Activated naive CD4-positive, alpha-beta T cell treated with anti-CD3 and anti-CD28 coated beads, Interleukin-2, amount 10 ng/mL, durations not matched to agents 7 days and 5 days (primary cell): ENCODE data around the gene RANBP17.
"Not testable (repeated sequence)": the region's sequence is repeated elsewhere in the genome, so short reads cannot be mapped to it uniquely, and the experiment has no call there.

Experiments
- CTCF ChIA-PET: fragments of 350-600 bp; sonication (Branson Sonifier 250); formaldehyde crosslinking; loops from one replicate; lab custom pipeline; 2021; ENCODE audit warnings: antibody characterized with exemption; lab: Charles Lee
- DNase-seq: peaks from one replicate; pipeline ENCODE4 v3.0.0-alpha.2; 2020
- H3K27ac Mint-ChIP-seq: one replicate; pipeline ENCODE4 v1.8.0; 2021; ENCODE audit warnings: mild to moderate bottlenecking, moderate library complexity, mixed read lengths
- H3K27me3 Mint-ChIP-seq: one replicate; pipeline ENCODE4 v1.8.0; 2021; ENCODE audit warnings: mild to moderate bottlenecking, mixed read lengths
- H3K36me3 Mint-ChIP-seq: one replicate; pipeline ENCODE4 v1.8.0; 2021; ENCODE audit warnings: mixed read lengths
- H3K4me1 Mint-ChIP-seq: one replicate; pipeline ENCODE4 v1.8.0; 2021; ENCODE audit warnings: mixed read lengths
- H3K4me3 Mint-ChIP-seq: one replicate; pipeline ENCODE4 v1.8.0; 2021; ENCODE audit warnings: mild to moderate bottlenecking, moderate library complexity, mixed read lengths
- H3K9me3 Mint-ChIP-seq: one replicate; pipeline ENCODE4 v1.8.0; 2021; ENCODE audit warnings: mixed read lengths

Gene RANBP17

GRCh38 chr5:170849374-170849773, 12.4 kb upstream of the RANBP17 start:
- Mint-ChIP-seq H3K27ac (no peak overlapping the region), H3K4me3 (no peak overlapping the region), H3K27me3 (no peaks in the 10 kb centered on the region), H3K36me3 (no peaks in the 10 kb centered on the region), H3K4me1 (no peaks in the 10 kb centered on the region), H3K9me3 (no peaks in the 10 kb centered on the region)
- CTCF ChIA-PET = no interaction called here
- no peak for DNase-seq

GRCh38 chr5:170854566-170854965, 7.3 kb upstream of the RANBP17 start:
- Mint-ChIP-seq H3K9me3 (peaks cover 3% of the 10 kb centered on the region), H3K4me3 (no peak overlapping the region), H3K4me1 (no peaks in the 10 kb centered on the region), H3K27ac (no peak overlapping the region), H3K36me3 (no peaks in the 10 kb centered on the region), H3K27me3 (no peaks in the 10 kb centered on the region)
- CTCF ChIA-PET = no interaction called here
- DNase-seq = no peak

- Mint-ChIP-seq H3K36me3 (peaks cover 8% of the 10 kb centered on the region), H3K9me3 (peaks cover 15% of the 10 kb centered on the region), H3K27me3 (peaks cover 13% of the 10 kb centered on the region), H3K4me1 (peaks cover 4% of the 10 kb centered on the region), H3K4me3 (no peak overlapping the region), H3K27ac (no peak overlapping the region)
- DNase-seq = no peak
- CTCF ChIA-PET = no interaction called here
Observed at GRCh38 chr5:170857066-170857465, 4.8 kb upstream of the RANBP17 start.

GRCh38 chr5:170860415-170860814, 1.4 kb upstream of the RANBP17 start:
- Mint-ChIP-seq H3K36me3 (peaks cover 10% of the 10 kb centered on the region), H3K27me3 (peaks cover 24% of the 10 kb centered on the region), H3K4me3 (no peak overlapping the region), H3K9me3 (peaks cover 18% of the 10 kb centered on the region), H3K27ac (no peak overlapping the region), H3K4me1 (peaks cover 6% of the 10 kb centered on the region)
- no peak for DNase-seq
- CTCF ChIA-PET = no interaction called here

GRCh38 chr5:170860818-170861666, 776 bp upstream of the RANBP17 start:
- CTCF ChIA-PET = interaction anchor here (0.8 kb wide), 1 partner anchor 48 kb away, joined by 3 read pairs; no protein-coding TSS in a partner anchor
- peaks cover 24% of the 10 kb centered on the region for H3K27me3 Mint-ChIP-seq
- peaks cover 6% of the 10 kb centered on the region for H3K4me1 Mint-ChIP-seq
- no peak overlapping the region for H3K27ac Mint-ChIP-seq
- no peak for DNase-seq
- peaks cover 18% of the 10 kb centered on the region for H3K9me3 Mint-ChIP-seq
- H3K4me3 Mint-ChIP-seq = no peak overlapping the region
- H3K36me3 Mint-ChIP-seq = peaks cover 10% of the 10 kb centered on the region

GRCh38 chr5:170861667-170861916, 226 bp upstream of the RANBP17 start:
- Mint-ChIP-seq H3K9me3 (peaks cover 18% of the 10 kb centered on the region), H3K4me3 (no peak overlapping the region), H3K4me1 (peaks cover 6% of the 10 kb centered on the region), H3K36me3 (peaks cover 10% of the 10 kb centered on the region), H3K27ac (no peak overlapping the region), H3K27me3 (peaks cover 24% of the 10 kb centered on the region)
- DNase-seq = no peak
- CTCF ChIA-PET = no interaction called here

- DNase-seq = no peak
- CTCF ChIA-PET = no interaction called here
- peaks cover 24% of the 10 kb centered on the region for H3K27me3 Mint-ChIP-seq
Observed at GRCh38 chr5:170863646-170864045, 1.8 kb downstream of the RANBP17 start.

GRCh38 chr5:170865622-170866021, 3.8 kb downstream of the RANBP17 start:
- no peak for DNase-seq
- H3K27me3 Mint-ChIP-seq = peaks cover 22% of the 10 kb centered on the region
- H3K4me1 Mint-ChIP-seq = peaks cover 6% of the 10 kb centered on the region
- H3K9me3 Mint-ChIP-seq = peaks cover 12% of the 10 kb centered on the region
- no peak overlapping the region for H3K27ac Mint-ChIP-seq
- no peak overlapping the region for H3K4me3 Mint-ChIP-seq
- peaks cover 9% of the 10 kb centered on the region for H3K36me3 Mint-ChIP-seq
- CTCF ChIA-PET = no interaction called here

More at GRCh38 chr5:170863646-170864045, 1.8 kb downstream of the RANBP17 start:
- peaks cover 18% of the 10 kb centered on the region for H3K9me3 Mint-ChIP-seq
- H3K4me1 Mint-ChIP-seq = peaks cover 6% of the 10 kb centered on the region
- H3K4me3 Mint-ChIP-seq = no peak overlapping the region
- peaks cover 10% of the 10 kb centered on the region for H3K36me3 Mint-ChIP-seq
- no peak overlapping the region for H3K27ac Mint-ChIP-seq

- Mint-ChIP-seq H3K27me3 (peaks cover 4% of the 10 kb centered on the region), H3K4me3 (no peak overlapping the region), H3K9me3 (no peaks in the 10 kb centered on the region), H3K27ac (no peak overlapping the region), H3K36me3 (no peaks in the 10 kb centered on the region), H3K4me1 (no peaks in the 10 kb centered on the region)
- no peak for DNase-seq
- CTCF ChIA-PET = no interaction called here
Observed at GRCh38 chr5:170867825-170868224, 6.0 kb downstream of the RANBP17 start.

GRCh38 chr5:170870390-170870789, 8.6 kb downstream of the RANBP17 start:
- H3K4me1 Mint-ChIP-seq, H3K27me3 Mint-ChIP-seq, H3K27ac Mint-ChIP-seq, CTCF ChIA-PET, H3K4me3 Mint-ChIP-seq, H3K36me3 Mint-ChIP-seq, DNase-seq, H3K9me3 Mint-ChIP-seq: not testable (repeated sequence)

GRCh38 chr5:170874017-170874416, 12.2 kb downstream of the RANBP17 start:
- Mint-ChIP-seq H3K27me3 (no peaks in the 10 kb centered on the region), H3K9me3 (no peaks in the 10 kb centered on the region), H3K4me3 (no peak overlapping the region), H3K4me1 (no peaks in the 10 kb centered on the region), H3K36me3 (no peaks in the 10 kb centered on the region), H3K27ac (no peak overlapping the region)
- CTCF ChIA-PET = no interaction called here
- no peak for DNase-seq

- Mint-ChIP-seq H3K4me3 (no peak overlapping the region), H3K4me1 (no peaks in the 10 kb centered on the region), H3K36me3 (no peaks in the 10 kb centered on the region), H3K27me3 (no peaks in the 10 kb centered on the region), H3K27ac (no peak overlapping the region), H3K9me3 (no peaks in the 10 kb centered on the region)
- DNase-seq = no peak
- CTCF ChIA-PET = no interaction called here
Observed at GRCh38 chr5:170875811-170876210, 14.0 kb downstream of the RANBP17 start.

- CTCF ChIA-PET = no interaction called here
- no peaks in the 10 kb centered on the region for H3K27me3 Mint-ChIP-seq
- no peaks in the 10 kb centered on the region for H3K36me3 Mint-ChIP-seq
- no peak overlapping the region for H3K27ac Mint-ChIP-seq
- no peaks in the 10 kb centered on the region for H3K4me1 Mint-ChIP-seq
- no peaks in the 10 kb centered on the region for H3K9me3 Mint-ChIP-seq
- H3K4me3 Mint-ChIP-seq = no peak overlapping the region
- DNase-seq = no peak
Observed at GRCh38 chr5:170880084-170880483, 18.3 kb downstream of the RANBP17 start.

GRCh38 chr5:170882345-170882744, 20.5 kb downstream of the RANBP17 start:
- no peaks in the 10 kb centered on the region for H3K27me3 Mint-ChIP-seq
- H3K27ac Mint-ChIP-seq = no peak overlapping the region
- H3K4me3 Mint-ChIP-seq = no peak overlapping the region
- no peaks in the 10 kb centered on the region for H3K4me1 Mint-ChIP-seq
- no peaks in the 10 kb centered on the region for H3K36me3 Mint-ChIP-seq
- no peak for DNase-seq
- CTCF ChIA-PET = interaction anchor here (1.1 kb wide), 1 partner anchor 13 kb away, joined by 3 read pairs; no protein-coding TSS in a partner anchor
- no peaks in the 10 kb centered on the region for H3K9me3 Mint-ChIP-seq

GRCh38 chr5:170885256-170885655, 23.4 kb downstream of the RANBP17 start:
- H3K4me3 Mint-ChIP-seq = no peak overlapping the region
- CTCF ChIA-PET = no interaction called here
- no peak overlapping the region for H3K27ac Mint-ChIP-seq

More at GRCh38 chr5:170885256-170885655, 23.4 kb downstream of the RANBP17 start:
- no peaks in the 10 kb centered on the region for H3K27me3 Mint-ChIP-seq
- no peaks in the 10 kb centered on the region for H3K9me3 Mint-ChIP-seq
- no peaks in the 10 kb centered on the region for H3K4me1 Mint-ChIP-seq
- no peaks in the 10 kb centered on the region for H3K36me3 Mint-ChIP-seq
- no peak for DNase-seq
